Liver (tissue), 2 donors: Measurements from ENCODE around the gene SAE1.

ENCODE experiments used
- TF ChIP-seq, protein P1 (sequence below): fragments of 150-350 bp; IDR thresholded peaks from 2 replicates; pipeline ENCODE4 v1.5.1; 2017; ENCODE audit warnings: improper control_type of control experiment, low read depth, low read length; ENCODE audit not compliant: missing input control
- TF ChIP-seq, protein P2 (sequence below): IDR thresholded peaks from 2 replicates; pipeline ENCODE4 v1.6.1; 2016; ENCODE audit warnings: antibody characterized with exemption
- donor health status: healthy.

DNA sequence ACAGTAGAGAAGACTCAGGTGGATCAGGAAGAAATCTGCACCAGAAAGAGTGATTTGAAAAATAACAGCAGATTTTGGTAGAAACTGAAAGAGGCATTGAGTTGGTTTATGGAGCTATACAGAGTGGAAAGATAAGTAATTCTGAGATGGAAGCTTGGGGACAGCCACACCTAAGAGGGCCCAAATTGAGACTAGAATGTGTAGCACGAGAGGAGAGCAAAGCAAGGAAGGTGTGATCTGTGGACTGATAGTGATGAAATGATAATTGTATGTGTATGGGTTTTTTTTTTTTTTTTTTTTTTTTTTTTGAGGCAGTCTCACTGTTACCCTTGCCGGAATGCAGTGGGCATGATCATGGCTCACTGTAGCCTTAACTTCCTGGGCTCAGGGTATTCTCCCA lies 16.3 kb downstream of the SAE1 start:
- TF ChIP-seq, protein P1, sequence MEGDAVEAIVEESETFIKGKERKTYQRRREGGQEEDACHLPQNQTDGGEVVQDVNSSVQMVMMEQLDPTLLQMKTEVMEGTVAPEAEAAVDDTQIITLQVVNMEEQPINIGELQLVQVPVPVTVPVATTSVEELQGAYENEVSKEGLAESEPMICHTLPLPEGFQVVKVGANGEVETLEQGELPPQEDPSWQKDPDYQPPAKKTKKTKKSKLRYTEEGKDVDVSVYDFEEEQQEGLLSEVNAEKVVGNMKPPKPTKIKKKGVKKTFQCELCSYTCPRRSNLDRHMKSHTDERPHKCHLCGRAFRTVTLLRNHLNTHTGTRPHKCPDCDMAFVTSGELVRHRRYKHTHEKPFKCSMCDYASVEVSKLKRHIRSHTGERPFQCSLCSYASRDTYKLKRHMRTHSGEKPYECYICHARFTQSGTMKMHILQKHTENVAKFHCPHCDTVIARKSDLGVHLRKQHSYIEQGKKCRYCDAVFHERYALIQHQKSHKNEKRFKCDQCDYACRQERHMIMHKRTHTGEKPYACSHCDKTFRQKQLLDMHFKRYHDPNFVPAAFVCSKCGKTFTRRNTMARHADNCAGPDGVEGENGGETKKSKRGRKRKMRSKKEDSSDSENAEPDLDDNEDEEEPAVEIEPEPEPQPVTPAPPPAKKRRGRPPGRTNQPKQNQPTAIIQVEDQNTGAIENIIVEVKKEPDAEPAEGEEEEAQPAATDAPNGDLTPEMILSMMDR, result no peak
- TF ChIP-seq, protein P2, sequence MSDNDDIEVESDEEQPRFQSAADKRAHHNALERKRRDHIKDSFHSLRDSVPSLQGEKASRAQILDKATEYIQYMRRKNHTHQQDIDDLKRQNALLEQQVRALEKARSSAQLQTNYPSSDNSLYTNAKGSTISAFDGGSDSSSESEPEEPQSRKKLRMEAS, result no peak
